ENCODE data around the gene TMEM222. TPM values are rescaled to one million over a fixed set of nuclear protein-coding genes. Genes with fewer than 3 reads are reported as not detected.
"Not testable (repeated sequence)": the region's sequence is repeated elsewhere in the genome, so short reads cannot be mapped to it uniquely, and the experiment has no call there.

The TMEM222 gene
- 43.4 and 44.7 TPM in 2 replicates for total RNA-seq

GRCh38 chr1:27321813-27322568 lies at the start of gene TMEM222:
Gene TMEM222, plus strand, starts transcription at chr1:27322163. Its CDS starts 35 bp downstream, at chr1:27322198.
- intact Hi-C loops (cut with micrococcal nuclease): loop anchor here (1.0 to 5.0 kb wide), 11 partner anchors 21 to 890 kb away; partner anchors contain the start of genes AHDC1, DHDDS, FAM76A and GPR3

- intact Hi-C loops (cut with micrococcal nuclease): no loop called here
Observed at GRCh38 chr1:27274204-27274603, 47.8 kb upstream of the TMEM222 start.

DNA sequence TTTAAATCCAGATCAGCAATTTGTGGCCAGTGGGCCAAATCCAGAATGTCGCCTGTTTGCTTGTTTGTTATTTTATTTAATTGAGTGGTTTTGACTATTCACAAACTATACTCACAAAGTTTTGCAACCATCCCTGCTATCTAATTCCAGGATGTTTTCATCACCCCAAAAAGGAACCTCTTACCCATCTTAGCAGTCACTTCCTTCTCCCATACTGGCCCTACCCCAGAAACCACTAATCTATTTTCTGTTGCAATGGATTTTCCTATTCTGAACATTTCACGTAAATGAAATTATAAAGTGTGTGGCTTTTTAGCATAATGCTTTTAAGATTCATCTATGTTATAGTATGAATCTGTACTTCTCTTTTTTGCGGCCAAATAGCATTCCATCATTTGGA lies 46.3 kb upstream of the TMEM222 start:
- intact Hi-C loops (cut with micrococcal nuclease): no loop called here

DNA sequence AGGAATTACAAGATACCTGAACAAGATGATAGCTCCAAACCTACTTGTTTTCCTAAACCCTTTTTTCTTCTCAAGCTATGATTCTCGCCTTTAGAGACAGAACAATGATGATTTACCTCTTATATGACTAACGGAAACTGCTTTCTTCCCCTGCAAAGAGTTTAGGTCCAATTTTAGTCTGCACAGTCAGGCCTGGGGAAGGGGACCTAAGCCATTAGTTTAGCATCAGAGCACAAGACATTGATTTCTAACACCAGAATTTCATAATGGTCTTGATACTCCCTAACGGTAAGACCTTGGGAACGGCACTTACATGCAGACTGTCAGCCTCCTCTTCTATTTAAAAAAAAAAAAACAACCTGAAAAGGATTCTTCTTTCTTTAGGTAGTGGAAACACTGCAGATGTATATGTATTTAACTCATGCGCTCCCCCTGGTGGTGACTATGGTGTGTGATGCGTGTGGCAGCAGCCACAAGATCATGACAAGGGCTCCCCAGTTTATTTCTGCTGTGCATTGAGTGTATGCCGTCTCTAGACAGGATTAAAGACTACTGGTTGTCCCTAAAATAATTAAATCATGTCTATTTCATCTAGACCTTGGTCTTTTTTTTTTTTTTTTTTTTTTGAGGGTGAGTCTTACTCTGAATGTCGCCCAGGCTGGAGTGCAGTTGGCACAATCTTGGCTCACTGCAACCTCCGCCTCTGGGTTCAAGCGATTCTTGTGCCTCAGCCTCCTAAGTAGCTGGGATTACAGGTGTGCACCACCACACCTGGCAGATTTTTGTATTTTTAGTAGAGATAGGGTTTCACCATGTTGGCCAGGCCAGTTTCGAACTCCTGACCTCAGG lies 37.3 kb upstream of the TMEM222 start:
- intact Hi-C loops (cut with micrococcal nuclease): loop anchor here (1.0 to 2.0 kb wide), 4 partner anchors 86 to 240 kb away; no protein-coding TSS in a partner anchor

- intact Hi-C loops (cut with micrococcal nuclease): loop anchor here (2.0 kb wide), 1 partner anchor 172 kb away; no protein-coding TSS in a partner anchor
Observed at GRCh38 chr1:27285274-27285660, 36.7 kb upstream of the TMEM222 start.

DNA sequence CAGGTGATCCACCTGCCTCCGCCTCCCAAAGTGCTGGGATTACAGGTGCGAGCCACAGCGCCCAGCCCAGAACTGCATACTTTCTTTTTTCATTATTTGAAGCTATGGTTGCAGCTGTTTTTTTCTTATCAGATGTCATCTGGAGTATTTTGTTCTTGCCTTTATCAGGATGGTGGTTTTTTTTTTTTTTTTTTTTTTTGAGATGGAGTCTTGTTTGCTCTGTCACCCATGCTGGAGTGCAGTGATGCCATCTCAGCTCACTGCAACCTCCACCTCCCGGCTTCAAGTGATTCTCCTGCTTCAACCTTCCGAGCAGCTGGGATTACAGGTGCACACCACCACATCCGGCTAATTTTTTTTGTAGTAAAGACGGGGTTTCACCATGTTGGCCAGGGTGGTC lies 36.1 kb upstream of the TMEM222 start:
- intact Hi-C loops (cut with micrococcal nuclease): loop anchor here (2.0 kb wide), 1 partner anchor 173 kb away; no protein-coding TSS in a partner anchor

DNA sequence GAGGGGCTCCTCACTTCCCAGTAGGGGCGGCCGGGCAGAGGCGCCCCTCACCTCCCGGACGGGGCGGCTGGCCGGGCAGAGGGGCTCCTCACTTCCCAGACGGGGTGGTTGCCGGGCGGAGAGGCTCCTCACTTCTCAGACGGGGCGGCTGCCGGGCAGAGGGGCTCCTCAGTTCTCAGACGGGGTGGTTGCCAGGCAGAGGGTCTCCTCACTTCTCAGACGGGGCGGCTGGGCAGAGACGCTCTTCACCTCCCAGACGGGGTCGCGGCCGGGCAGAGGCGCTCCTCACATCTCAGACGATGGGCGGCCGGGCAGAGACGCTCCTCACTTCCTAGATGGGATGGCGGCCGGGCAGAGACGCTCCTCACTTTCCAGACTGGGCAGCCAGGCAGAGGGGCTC lies 32.8 kb upstream of the TMEM222 start:
- intact Hi-C loops (cut with micrococcal nuclease): not testable (repeated sequence)

DNA sequence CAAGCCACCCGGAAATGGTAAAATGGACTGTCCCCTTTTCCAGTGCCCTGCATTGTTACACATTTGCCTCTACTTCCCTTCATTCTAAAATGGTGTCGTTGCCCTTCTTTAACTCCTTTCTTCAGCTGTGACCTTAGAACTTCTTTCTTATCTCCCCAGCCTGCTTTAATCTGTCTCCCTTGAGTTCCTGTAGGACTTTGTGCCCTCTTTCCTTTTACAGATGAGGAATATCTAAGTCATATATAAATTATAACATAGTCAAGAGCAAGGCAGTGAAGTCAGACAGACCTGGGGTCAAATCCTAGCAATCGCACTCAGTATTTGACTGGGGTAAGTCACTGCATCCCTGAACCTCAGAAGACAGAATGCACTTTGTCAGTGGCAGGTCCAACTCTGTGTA lies 31.4 kb upstream of the TMEM222 start:
- intact Hi-C loops (cut with micrococcal nuclease): no loop called here

DNA sequence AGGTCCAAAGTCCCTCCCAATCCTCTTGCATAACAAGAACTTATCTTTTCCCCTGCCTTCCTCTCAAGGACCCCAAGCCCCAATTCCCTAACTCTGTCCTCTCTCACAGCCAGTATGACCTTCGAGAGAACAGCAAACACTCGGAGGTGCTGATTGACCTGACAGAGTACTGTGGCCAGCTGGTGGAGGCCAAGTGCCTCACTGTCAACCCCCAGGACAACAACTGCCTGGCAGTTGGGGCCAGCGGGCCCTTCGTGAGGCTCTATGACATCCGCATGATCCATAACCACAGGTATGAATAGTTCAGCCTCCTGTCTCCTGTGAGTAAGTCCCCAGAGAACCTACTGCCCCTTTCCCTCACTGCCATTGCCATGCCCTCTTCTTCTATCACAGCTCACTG lies 29.9 kb upstream of the TMEM222 start:
- intact Hi-C loops (cut with micrococcal nuclease): no loop called here

DNA sequence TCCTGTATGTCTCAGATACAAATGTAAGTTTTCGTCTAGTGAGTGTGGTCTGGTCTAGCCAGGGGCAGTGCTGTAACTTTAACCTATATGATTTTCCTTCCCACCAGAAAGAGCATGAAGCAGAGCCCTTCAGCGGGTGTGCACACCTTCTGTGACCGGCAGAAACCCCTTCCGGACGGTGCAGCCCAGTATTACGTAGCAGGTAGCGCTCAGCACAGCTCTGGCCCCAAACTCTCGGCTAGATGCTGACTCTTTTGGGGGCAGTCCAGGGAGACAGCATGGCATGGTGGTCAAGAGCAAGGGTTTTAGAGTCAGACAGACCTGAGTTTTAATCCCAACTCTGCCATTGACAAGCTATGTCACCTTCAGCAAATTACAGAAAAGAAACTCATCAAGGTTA lies 28.0 kb upstream of the TMEM222 start:
- intact Hi-C loops (cut with micrococcal nuclease): no loop called here

DNA sequence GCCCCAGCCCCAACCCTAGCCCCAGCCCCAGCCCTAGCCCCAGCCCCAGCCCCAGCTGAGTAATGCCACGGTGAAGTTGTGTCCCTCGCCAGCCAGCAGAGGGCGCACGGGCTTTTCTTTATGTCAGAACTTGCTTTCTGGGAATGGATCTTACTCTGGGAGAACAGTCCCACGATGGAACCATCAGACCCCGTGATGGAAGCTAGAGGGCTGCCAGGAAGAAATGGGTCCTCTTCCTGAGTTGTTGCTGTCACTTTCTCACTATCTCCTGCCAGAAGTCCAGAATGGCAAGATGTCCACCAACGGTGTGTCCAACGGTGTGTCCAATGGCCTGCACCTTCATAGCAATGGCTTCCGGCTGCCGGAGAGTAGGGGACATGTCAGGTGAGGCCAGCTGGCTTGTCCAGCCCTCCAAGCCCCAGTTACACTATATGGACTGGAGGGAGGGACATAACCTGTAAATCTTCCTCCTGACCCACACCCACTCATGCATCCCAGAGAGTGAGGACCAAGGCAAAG lies 25.1 kb upstream of the TMEM222 start:
- intact Hi-C loops (cut with micrococcal nuclease): loop anchor here (1.0 kb wide), 1 partner anchor 98 kb away; no protein-coding TSS in a partner anchor

DNA sequence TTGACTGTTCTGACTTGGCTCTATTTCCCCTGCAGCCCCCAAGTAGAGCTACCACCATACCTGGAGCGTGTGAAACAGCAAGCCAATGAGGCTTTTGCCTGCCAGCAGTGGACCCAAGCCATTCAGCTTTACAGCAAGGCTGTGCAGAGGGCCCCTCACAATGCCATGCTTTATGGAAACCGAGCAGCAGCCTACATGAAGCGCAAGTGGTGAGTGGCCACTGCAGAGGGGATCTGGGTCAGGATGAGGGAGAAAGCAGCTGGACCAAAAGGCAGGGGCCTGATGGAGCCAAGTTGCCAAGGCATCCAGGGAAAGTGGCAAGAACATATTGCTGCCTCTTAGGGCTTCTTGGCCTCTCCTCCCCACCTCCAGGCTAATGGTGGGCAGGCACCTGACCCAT lies 24.1 kb upstream of the TMEM222 start:
- intact Hi-C loops (cut with micrococcal nuclease): no loop called here

DNA sequence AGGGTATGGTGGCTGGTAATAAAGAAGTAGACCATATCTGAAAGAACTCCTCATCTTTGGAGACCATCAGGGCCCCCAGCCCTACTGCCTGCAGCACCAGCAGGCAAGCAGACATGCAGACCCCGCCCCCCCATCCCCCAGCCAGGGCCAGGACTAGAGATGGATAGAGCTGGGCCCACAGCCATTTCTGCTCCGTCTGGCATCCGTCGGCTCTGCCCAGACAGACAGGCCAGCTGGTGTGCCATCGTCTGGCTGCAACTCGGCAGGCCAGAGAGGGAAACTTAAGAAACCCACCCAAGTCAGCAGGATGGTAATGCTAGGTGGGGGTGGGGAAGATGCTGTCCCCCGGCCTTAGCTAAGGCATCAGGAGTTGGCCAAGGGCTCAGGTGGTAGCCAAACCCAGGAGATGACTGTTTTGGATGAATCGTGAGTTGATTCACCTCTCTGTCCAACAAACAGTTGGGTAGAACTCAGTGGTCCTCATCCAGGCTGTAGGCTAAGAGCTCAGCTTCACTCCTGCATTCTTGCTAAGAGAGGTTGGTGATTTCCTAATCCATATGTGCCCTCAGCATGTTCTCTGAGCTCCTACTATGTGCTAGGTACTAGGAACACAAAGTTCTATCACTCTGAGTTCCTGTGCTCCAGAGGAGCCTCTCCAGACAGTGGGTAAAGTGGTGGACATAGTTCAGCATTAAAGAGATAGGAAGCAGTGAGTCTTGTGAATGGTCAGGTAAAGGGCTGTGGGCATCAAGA lies 23.2 kb upstream of the TMEM222 start:
- intact Hi-C loops (cut with micrococcal nuclease): no loop called here

DNA sequence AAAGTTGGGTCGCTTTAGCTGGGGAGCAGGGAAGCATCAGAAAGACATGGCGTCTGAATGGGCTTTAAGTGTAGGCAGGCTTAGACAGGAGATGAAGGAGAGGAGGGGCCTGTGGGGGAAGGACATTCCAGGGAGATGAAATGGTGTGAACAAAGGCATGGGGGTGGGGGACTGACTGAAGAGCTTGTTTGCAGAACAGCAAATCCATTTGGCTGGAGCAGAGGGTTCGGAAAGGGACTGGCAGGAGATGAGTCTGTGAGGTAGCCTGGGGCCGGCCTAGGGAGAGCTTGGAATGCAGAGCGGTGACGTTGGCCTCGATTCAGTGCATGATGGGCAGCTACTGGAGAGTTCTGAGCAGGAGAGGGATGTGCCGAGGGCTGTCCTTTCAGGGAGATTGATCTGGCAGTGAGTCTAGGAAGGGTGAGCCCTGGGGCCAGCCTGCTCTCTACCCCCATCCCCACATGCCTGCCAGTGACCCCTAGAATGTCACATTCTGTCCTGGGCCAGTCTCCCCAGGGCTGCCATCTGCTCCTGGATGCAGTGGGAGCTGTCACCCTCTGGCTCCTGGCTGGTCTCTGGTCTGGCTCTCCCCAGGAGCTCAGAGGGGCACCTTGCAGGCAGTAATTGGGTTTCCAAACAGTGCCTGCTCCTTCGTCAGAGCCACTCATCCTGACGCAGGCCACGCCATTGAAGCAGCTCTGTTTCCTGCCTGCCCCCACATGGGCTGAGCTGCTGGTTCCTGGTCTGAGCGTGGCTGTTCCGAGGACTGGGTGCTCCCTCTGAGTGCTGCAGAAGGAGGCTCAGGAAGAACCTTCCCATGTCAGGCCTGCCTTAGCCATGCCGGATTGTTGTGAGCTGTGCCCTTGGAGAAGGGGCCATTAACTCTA lies 22.3 kb upstream of the TMEM222 start:
- intact Hi-C loops (cut with micrococcal nuclease): loop anchor here (2.0 kb wide), 3 partner anchors 43 to 363 kb away; partner anchors contain the start of gene SYTL1

DNA sequence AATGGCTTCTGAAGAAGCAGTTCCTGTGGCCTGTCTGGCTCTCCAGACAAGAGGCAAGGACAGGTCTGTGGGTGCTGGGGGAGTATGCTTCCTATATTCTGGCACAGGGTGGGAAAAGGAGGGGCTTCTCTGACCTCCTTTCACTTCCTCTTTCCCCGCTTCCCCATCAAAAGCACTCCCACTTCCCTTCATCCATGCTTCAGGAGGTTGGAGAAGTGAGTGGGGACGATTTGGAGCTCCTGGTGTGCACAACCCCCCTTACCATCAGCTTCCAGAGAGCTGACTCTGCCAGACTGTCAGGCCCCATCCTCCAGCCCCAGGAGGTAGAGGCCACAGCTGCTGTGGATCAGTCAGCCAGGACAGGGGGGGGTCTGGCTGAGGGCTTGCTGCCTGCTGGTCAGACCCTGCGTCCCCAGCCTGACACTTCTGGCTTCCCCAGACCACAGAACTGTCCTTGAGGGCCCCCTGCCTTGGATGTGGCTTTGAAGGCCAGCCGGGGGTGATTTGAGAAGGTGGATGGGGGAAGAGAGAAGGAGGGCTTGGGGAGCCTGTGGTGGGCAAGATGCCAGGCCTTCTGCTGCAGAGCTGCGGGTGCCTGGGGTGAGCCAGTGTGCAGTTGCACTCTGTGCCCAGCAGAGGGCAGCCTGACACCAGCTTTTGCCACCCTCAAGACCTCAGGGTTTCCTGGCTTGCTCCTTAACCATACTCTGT lies 21.5 kb upstream of the TMEM222 start:
- intact Hi-C loops (cut with micrococcal nuclease): loop anchor here (1.0 to 2.0 kb wide), 6 partner anchors 42 to 362 kb away; partner anchors contain the start of gene SYTL1

- intact Hi-C loops (cut with micrococcal nuclease): loop anchor here (1.0 to 2.0 kb wide), 6 partner anchors 42 to 362 kb away; partner anchors contain the start of gene SYTL1
Observed at GRCh38 chr1:27301052-27301422, 20.9 kb upstream of the TMEM222 start.

GRCh38 chr1:27301582-27302199 lies 20.3 kb upstream of the TMEM222 start:
- intact Hi-C loops (cut with micrococcal nuclease): loop anchor here (1.0 to 2.0 kb wide), 6 partner anchors 41 to 361 kb away; partner anchors contain the start of gene SYTL1

DNA sequence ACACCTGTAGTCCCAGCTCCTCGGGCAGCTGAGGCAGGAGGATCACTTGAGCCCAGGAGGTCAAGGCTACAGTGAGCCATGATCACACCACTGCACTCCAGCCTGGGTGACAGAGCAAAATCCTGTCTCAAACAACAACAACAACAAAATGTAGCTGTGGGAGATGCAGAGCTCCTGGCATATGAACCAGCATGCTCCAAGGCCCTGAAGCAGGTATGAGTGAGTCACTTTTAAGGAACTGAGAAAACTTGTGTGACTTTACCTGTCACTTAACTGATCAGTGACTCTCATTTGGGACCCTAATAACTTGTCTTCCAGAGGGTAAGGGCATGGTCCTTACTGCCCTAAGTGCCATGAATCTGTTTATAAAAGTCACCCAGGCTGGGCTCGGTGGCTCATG lies 19.4 kb upstream of the TMEM222 start:
- intact Hi-C loops (cut with micrococcal nuclease): no loop called here

DNA sequence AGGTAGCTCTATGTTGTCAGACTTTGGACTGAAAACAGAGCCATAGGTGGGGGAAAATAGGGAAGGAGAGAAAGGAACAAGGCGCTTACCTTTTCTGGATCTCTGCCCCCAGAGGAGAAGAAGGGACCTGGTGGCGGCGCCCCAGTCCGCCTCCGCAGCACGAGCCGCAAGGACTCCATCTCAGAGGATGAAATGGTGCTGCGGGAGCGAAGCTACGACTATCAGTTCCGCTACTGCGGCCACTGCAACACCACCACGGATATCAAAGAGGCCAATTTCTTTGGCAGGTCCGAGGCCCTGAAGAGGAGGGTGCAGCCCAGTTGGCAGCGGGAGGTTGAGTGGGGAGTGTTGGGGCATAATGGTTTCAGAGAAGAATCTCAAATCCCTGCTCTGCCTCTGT lies 18.5 kb upstream of the TMEM222 start:
- intact Hi-C loops (cut with micrococcal nuclease): no loop called here

Data from T-helper 1 cell treated with Interleukin-12 subunit alpha and Interleukin-12 subunit beta and Interleukin-4 antibody, amounts not matched to agents 30 ng/mL and 1 ng/mL, for 36 hours (primary cell).